PFSK-1 (cell line): ENCODE data around the gene ALG5.

Source experiments
- FOXP2 ChIP-seq: optimal IDR thresholded peaks from 2 replicates; pipeline ENCODE3; 2011; ENCODE audit warnings: borderline replicate concordance, control low read depth, inconsistent platforms; ENCODE audit not compliant: insufficient read depth; ENCODE audit errors: extremely low read length, extremely low read depth
- POLR2AphosphoS5 ChIP-seq: IDR thresholded peaks from 2 replicates; pipeline ENCODE4 v1.6.1; 2012; ENCODE audit warnings: low read depth, mild to moderate bottlenecking, control low read depth, low read length, moderate library complexity
- SIN3A ChIP-seq: IDR thresholded peaks from 2 replicates; pipeline ENCODE4 v1.6.1; 2012; ENCODE audit warnings: mild to moderate bottlenecking, low read length, moderate library complexity, borderline replicate concordance; ENCODE audit not compliant: insufficient read depth
- TAF1 ChIP-seq: IDR thresholded peaks from 2 replicates; pipeline ENCODE4 v1.6.1; 2012; ENCODE audit warnings: low read length, control low read depth, borderline replicate concordance; ENCODE audit not compliant: insufficient read depth
- TF ChIP-seq, protein P1 (sequence below), 2 experiments: IDR thresholded peaks; 2 replicates each; pipeline versions ENCODE4 v1.6.1 to v1.8.0; 2011 to 2012; ENCODE audit warnings: low read depth in 2 of 2, low read length in 2 of 2, control low read depth in 1 of 2, inconsistent platforms in 1 of 2, mild to moderate bottlenecking in 1 of 2, moderate library complexity in 1 of 2; ENCODE audit not compliant: insufficient read depth in 1 of 2

The ALG5 gene

DNA sequence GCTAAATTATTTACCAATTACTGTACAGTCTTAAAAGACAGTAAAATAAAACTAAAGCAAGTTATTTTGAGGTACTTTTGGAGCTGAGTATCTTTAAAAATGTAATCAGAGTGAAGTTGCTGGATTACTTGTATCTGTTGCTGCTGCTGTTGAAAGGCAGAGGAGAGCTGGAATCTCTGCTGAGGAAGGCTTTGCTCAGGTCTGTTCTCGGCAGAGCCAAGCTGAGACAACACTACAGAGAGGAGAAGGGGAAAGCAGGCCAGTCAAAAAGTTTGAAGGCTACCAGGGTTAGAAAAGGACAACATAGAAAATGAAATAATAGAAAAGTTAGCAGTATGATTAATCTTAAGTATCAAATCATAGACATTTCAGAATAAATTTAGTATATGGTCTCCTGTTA is 11.3 kb upstream of the ALG5 start:
- TF ChIP-seq POLR2AphosphoS5 (no peak), FOXP2 (no peak), TAF1 (no peak), SIN3A (no peak)
- TF ChIP-seq, protein P1, sequence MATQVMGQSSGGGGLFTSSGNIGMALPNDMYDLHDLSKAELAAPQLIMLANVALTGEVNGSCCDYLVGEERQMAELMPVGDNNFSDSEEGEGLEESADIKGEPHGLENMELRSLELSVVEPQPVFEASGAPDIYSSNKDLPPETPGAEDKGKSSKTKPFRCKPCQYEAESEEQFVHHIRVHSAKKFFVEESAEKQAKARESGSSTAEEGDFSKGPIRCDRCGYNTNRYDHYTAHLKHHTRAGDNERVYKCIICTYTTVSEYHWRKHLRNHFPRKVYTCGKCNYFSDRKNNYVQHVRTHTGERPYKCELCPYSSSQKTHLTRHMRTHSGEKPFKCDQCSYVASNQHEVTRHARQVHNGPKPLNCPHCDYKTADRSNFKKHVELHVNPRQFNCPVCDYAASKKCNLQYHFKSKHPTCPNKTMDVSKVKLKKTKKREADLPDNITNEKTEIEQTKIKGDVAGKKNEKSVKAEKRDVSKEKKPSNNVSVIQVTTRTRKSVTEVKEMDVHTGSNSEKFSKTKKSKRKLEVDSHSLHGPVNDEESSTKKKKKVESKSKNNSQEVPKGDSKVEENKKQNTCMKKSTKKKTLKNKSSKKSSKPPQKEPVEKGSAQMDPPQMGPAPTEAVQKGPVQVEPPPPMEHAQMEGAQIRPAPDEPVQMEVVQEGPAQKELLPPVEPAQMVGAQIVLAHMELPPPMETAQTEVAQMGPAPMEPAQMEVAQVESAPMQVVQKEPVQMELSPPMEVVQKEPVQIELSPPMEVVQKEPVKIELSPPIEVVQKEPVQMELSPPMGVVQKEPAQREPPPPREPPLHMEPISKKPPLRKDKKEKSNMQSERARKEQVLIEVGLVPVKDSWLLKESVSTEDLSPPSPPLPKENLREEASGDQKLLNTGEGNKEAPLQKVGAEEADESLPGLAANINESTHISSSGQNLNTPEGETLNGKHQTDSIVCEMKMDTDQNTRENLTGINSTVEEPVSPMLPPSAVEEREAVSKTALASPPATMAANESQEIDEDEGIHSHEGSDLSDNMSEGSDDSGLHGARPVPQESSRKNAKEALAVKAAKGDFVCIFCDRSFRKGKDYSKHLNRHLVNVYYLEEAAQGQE (IDR thresholded peaks at IDR 0.05; ENCODE audit: insufficient read depth in 1 of 2, low read depth in 2 of 2, low read length in 2 of 2): no peak

- TF ChIP-seq, protein P1 (IDR thresholded peaks at IDR 0.05; ENCODE audit: insufficient read depth in 1 of 2, low read depth in 2 of 2, low read length in 2 of 2): no peak
- no peak for TF ChIP-seq POLR2AphosphoS5
- no peak for TF ChIP-seq TAF1
- TF ChIP-seq FOXP2: no peak
- no peak for TF ChIP-seq SIN3A
These were observed 10.6 kb upstream of the ALG5 start for GRCh38 chr13:37009692-37010091.

GRCh38 chr13:37001921-37002250 is 2.7 kb upstream of the ALG5 start:
- TF ChIP-seq FOXP2 (no peak), POLR2AphosphoS5 (no peak), TAF1 (no peak), SIN3A (no peak)

GRCh38 chr13:36998624-36999041 is 507 bp downstream of the ALG5 start:
- TF ChIP-seq TAF1 (no peak), FOXP2 (no peak), SIN3A (no peak), POLR2AphosphoS5 (no peak)
- TF ChIP-seq, protein P1 (IDR thresholded peaks at IDR 0.05; ENCODE audit: insufficient read depth in 1 of 2, low read depth in 2 of 2, low read length in 2 of 2): no peak

- TF ChIP-seq, protein P1 (IDR thresholded peaks at IDR 0.05; ENCODE audit: insufficient read depth in 1 of 2, low read depth in 2 of 2, low read length in 2 of 2): no peak
- TF ChIP-seq POLR2AphosphoS5: no peak
- no peak for TF ChIP-seq SIN3A
These were observed 1.3 kb downstream of the ALG5 start for GRCh38 chr13:36997716-36998427.
